ENCODE results near the gene GLYATL3.

GLYATL3 gene

DNA sequence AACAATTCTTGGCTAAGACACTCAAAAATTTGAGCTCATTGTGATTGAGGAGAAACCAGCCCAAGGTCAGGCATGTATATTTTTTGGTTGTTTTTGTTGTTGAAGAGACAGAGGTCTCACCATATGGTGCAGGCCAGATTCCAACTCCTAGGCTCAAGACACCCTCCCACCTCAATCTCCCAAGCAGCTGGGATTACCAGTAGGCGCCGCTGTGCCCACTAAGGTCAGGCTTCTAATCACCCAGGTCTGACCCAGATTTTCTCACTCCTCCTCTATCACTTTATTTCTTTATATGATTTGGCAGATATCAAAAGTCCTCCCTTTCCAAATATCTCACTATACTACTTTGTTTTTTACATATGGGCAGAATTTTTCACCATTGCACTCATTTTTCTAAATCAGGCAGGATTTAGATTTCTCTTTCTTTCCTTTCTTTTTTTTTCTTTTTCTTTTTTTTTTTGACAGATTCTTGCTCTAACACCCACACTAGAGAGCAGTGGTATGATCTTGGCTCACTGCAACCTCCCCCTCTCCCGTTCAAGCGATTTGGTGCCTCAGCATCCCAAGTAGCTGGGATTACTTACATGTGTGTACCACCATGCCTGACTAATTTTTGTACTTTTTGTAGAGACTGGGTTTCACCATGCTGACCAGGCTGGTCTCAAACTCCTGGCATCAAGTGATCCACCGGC lies 49.0 kb downstream of the GLYATL3 start:
- no peak for DNase-seq

DNA sequence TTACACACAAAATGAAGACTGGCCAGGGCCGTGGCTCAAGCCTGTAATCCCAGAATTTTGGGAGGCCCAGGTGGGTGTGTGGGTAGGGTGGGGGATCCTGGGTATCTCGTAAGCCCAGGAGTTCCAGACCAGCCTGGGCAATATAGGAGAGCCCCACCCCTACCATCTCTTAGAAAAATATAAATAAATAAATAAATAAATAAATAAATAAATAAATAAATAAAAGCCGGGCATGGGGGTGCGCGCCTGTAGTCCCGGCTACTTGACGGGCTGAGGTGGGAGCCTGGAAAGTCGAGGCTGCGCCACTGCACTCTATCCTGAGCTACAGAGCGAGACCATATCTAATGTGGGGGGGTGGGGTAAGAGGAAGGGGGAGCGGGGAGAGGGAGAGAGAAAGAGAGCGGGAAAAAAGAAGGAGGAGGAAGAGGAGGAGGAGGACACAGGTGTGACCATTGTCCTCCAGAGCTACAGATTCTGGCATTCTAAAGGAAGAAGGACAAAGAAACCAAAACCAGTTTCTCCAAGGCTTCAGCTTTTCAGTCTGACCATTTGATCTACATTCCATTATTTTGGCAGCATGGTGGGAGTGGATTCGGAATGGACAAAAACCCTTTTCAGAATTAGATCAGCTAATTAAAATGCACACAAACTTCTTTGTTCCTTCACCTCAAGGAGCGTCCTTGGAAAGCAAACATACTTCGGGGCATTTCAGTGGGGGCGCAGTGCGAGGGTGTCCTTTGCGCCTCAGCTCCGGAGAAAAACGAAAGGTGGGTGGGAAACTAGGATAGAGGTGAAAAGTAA lies 50.2 kb downstream of the GLYATL3 start:
- no peak for DNase-seq

DNA sequence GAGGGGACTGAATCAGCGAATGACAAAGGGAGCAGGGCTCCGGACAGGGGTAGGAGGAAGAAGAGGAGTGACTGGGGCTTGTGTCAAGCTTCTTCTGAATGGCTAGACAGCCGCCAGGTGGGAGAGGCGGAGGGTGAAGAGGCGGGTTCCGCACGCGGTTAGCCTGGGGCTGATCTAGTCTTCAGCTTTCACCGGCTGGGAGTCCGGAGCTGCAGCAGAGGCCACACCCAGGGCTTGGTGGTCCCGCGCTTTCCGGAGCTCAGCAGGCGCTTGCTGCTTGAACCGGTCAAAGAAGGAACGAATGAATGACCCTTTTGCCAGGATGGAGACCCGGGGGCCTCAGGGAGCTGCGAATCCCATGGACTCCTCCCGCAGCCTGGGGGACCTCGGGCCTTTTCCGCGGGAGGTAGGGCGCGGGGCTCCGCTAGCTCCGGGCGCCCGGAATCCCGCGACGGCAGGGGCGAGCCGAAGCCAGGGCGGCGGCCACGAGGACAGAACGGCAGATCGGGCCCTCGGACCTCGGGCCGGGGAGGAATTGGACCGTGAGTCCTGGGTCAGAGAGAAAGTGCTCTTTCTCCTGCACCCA lies 50.9 kb downstream of the GLYATL3 start, which contains the start of gene C6orf141:
C6orf141 (plus strand) TSS at position 177 of the 586 bp plus-strand sequence; CDS start at position 302, 125 bp downstream.
- DNase-seq, result no peak

DNA sequence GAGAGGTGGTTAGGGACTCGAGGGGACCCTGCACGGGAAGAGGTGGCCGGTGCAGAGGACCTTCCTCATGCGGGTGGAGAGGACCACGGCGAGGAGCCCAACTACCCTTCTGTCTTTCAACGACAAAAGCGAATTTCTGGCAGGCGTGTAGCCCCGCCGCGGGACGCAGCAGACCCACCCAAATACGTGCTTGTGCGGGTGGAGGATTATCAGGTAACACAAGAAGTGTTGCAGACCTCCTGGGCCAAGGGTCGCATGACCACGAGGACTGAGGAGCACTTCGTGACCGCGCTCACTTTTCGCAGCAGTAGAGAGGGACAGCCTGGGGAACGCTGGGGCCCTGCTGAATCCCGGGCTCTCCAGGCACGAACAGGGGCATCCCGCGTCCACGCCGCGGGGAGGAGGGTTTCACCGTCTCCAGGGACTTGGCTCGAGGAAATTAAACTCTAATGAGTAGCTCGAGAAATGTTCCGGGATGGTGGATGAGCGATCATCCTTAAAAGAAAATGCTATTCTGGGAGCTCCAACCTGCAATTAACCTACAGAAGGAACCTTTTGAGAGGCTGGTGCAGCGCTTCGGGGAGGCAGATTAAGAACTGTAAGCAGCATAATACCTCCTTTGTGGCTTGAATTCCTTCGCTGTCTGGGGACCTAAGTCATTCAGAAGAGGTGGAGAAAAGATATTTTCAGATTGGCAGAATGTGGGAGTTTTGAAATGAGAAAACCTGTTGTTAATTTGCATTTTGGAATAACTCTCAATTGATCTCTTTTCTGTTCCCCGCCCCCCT lies 51.5 kb downstream of the GLYATL3 start:
- DNase-seq, result no peak

DNA sequence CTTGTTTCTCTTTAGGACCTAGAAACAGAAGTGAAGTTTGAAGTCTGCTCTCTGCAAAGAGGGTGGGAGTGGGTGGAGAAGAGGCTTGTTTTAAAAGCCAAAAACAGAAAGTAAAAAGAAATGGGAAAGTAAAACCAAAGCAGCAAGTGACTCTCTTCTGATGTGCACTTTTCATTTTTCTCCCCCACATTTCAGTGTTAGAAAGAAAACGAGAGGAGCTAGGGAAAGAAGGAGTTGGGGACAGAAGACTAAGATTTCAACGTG lies 52.1 kb downstream of the GLYATL3 start:
- DNase-seq, result no peak

DNA sequence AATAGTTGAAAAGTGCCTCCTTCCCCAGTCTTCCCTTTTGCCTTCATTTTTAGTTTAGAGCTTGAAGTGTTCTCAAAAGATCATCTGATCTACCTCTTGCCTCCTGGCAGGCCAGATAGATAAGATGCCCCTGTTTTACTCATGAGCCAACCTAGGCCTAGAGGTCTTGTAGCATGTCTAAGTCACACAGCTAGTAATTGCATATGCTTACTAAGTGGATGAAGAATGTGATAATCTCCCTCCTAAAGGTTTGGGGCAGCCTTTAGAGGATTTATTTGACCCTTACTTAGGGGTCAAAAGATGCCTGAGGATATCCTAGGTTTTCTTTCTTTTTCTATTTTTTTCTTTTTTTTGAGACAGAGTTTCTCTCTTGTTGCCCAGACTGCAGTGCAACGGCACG lies 52.9 kb downstream of the GLYATL3 start:
- no peak for DNase-seq

DNA sequence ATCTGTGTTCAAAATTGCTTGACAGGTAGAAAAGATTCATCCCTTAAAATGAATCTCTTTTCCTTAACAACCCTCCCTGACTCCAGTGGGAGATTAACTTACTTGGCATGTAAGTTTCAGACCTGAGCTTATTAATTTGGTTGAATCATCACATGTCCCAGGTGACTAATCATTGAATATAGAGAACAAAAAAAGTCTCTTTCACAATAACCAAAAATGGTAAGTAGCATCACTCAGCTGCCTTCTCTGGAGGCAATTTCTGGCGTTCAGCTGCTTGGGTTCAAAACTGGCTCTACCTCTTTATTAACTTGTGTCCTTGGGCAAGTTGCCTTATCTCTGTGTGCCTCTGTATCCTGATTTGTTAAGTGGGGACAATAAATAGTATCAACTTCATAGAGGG lies 53.7 kb downstream of the GLYATL3 start:
- DNase-seq, result no peak

DNA sequence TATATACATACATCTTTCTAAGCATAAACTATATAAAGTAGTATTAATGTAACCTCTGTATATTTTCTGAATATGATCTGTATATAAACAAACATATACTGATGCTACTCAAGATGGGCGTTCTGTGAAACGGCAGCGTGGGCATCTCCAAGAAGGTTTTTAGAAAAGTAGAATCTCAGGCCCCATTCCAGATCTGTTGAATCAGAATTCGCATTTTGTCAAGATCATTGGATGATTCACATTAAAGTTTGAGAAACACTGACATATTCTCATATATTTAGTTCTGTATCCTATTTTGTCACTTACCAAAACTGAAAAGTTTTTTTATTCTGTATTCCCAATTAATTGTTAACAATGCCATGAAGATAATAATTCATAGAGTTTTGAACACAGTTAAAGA lies 56.2 kb downstream of the GLYATL3 start:
- no peak for DNase-seq

DNA sequence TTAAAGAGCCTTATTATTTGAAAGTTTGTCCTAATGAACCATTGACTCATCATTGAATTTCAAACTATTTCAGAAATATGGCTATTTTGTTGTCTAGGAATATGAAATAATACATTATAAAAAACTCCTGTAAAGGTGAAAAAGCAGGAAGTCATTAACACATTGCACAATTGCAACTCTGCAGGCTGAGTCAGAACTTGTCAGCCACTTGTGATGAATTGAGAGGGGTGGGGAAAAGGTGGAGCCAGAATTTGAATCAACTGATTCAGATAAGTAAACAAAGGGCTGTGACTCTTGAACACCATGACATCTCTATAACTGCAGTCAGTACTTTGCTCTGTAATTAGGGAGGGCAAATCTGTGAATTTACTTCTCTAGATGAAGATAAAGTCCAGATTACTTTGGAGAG lies 56.7 kb downstream of the GLYATL3 start:
- no peak for DNase-seq

DNA sequence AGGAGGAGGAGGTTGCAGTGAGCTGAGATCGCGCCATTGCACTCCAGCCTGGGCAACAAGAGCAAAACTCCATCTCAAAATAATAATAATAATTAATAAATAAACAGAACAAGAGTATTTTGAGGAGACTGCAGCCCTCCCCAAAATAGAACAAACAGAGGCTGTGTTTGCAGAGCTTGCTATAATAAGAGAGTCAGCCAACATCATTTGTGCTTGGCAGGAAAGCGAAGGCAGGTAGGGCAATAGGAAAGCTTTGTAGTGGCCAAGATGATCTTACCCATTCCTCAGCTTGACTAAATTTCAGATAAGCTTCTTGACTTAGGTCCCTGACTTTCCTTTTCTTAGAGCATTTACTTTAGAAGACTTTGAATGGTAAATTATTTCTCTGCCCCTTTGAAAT lies 57.5 kb downstream of the GLYATL3 start:
- DNase-seq, result no peak

DNA sequence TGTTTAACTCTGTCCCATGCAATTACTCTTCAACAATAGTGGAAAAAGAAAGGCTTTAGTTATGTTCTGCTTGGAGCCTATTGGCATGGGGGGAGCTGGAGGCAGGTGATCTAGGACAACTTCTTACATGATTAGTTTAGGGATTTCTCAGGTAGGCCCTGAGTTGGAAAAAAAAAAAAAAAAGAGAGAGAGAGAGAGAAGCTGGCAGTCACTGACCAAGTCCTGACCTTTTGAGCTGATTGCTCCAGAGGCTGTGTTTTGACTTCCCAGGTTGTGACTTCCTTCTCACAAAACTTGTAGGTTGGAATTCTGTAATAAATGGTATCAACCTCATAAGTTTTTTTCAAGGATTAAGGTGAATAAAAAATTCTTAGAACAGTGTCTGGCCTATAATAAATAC lies 58.5 kb downstream of the GLYATL3 start:
- DNase-seq, result no peak

DNA sequence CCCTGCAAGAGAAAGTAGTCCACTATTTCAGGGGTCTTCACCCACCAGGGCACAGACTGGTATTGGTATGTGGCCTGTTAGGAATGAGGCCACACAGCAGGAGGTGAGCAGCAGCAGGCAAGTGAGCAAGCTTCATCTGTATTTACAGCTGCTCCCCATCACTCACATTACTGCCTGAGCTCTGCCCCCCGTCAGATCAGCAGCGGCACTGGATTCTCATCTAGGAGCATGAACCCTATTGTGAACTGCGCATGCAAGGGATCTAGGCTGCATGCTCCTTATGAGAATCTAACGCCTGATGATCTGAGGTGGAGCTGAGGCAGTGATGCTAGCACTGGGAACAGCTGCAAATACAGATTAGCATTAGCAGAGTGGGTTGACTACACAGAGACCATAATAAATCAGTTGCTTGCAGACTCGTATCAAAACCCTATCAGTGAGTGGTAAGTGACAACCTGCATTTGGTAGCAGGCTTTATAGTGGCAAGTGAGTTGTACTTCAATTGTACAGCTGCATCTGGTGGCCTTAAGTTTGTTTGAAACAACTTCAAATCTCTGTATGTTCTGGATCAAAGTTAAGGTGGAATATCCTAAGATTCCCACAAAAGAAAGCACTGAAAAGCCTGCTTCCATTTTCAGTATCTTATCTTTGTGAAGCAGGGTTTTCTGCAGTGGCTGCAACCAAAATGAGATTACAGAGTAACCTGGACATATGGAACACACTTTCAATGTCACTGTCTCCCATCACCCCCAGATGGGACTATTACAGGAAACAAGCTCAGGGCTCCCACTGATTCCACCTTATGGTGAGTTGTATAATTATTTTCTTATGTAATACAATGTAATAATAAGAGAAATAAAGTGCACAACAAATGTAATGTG lies 63.5 kb downstream of the GLYATL3 start:
- DNase-seq, result no peak

DNA sequence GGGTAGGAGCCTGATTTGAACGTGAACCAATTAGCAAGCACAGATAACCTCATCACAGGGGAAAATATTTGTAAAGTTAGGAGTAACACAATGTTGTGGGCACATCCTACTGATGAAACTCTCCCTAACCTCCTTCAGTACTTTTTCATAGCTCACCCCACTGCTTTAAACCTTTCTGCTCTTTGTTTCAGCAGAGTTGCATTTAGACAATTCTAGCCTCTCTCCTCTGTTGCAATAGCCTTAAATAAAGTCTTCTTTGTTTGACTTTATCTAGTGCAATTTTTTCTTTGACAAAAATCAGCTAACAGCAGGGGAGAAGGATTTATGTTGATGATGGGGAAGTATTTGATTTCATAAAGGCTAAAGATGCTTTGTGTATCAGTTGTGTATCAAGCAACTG lies 64.8 kb downstream of the GLYATL3 start:
- no peak for DNase-seq

DNA sequence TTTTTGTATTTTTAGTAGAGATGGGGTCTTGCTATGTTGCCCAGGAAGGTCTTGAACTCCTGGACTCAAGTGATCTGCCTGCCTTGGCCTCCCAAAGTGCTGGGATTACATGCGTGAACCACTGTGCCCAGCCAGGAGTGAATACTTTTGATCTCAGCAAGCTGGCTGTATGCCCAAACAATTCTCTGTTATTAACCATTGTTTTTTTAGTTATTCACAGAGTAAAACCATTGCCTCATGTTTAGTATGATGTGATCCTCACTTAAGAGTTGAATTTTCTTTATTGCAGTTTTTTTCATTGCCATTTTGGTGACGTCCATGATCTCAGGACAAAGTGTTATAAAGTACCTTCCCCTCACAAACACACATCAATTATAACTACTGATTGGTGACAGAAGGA lies 65.5 kb downstream of the GLYATL3 start:
- no peak for DNase-seq

DNA sequence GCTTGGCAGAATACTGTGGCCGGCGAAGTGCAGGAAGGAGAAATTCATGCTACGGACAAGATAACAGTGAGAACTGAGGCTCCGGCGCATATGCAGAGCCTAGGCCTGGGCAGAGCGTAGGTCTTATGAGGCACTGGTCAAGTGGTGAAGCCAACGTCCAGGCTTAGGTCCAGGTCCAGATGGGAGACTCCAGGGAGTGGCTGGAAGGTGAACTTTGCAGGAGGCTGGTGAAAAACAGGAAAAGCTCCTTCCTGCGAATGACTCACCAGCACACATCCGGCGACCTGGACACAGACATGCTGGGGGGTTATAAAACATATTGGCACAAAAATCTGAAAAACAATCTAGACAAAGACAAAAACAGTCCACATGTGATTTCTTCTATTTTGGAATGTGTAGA lies 66.1 kb downstream of the GLYATL3 start:
- no peak for DNase-seq

DNA sequence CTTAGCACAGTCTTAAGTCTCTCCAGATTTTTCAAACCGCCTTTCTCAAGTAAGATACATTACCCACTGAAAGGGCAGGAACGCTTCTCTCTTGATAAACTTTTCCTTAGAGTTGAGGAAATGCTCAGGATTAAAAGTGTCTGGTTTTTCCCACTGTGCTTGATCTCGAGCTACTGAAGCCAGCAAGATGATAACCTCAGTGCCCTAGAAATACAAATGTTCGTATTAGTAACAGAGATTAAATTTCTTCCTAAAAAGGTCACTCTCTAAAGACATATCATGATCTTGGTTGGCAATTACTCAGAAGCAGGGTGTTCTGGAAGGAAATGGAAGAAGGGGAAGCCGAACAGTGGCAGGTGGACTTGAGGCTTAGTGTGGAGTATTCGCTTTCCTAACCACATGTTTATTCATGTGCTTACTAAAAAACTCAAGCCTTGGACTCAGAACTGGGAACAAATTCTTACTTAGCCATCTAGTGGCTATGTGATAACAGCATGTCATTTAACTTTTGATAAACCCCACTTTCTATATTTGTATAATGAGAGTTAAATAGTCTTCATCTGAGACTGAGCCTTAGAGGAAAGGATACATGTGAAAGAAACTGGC lies 70.9 kb downstream of the GLYATL3 start:
- no peak for DNase-seq

DNA sequence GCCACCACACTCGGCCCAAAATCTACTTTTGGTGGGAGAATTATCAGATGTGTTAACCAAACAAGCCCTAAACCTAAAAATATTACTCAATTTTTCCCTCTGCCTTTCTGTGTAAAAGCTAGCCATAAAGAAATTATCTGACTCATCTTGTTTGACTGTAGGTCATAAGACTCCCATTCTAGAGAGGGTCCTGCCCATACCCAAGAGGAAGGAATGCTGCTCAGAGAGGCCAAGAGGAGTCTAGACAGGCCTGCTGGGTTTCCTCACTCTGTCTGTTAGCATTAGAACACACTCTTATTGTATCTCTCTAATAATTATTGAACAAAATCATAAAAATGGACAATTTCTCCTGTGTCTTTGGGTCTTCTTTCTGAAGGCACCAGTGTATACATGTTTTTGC lies 76.9 kb downstream of the GLYATL3 start:
- no peak for DNase-seq

Measured in CD4-positive, alpha-beta T cell treated with Interleukin-10 for 1 hour (primary cell).